Vagina (tissue), 2 donors: ENCODE results near the gene CERK. TPM values are rescaled to one million over a fixed set of nuclear protein-coding genes. Genes with fewer than 3 reads are reported as not detected.

Experiments used
- DNase-seq, 2 donors: peaks; one replicate each; pipeline ENCODE4 v3.0.0-alpha.2; 2017; ENCODE audit errors: extremely low spot score in 2 of 2
- H3K27ac ChIP-seq: fragments of 200-600 bp; sonication (generic); one replicate; pipeline ENCODE4 v1.5.1; 2019
- H3K27me3 ChIP-seq: fragments of 200-600 bp; sonication (generic); one replicate; pipeline ENCODE4 v1.5.1; 2019
- H3K36me3 ChIP-seq, 2 donors: fragments of 200-600 bp; sonication (generic); one replicate each; pipeline ENCODE4 v1.5.1; 2017 to 2019
- H3K4me1 ChIP-seq: fragments of 200-600 bp; sonication (generic); one replicate; pipeline ENCODE4 v1.5.1; 2019
- H3K4me3 ChIP-seq, 2 donors: fragments of 200-600 bp; sonication (generic); 1 replicate in 1 of 2; 2 replicates in 1 of 2; pipeline ENCODE4 v1.5.1; 2016 to 2019
- H3K9me3 ChIP-seq: fragments of 200-600 bp; sonication (generic); one replicate; pipeline ENCODE4 v1.5.1; 2019
- CTCF ChIP-seq, 3 experiments: fragments of 450-650 bp in 2 of 3; fragments of 200-600 bp in 1 of 3; sonication (generic) in 1 of 3; IDR thresholded peaks; one replicate each; pipeline ENCODE4 v1.5.1; 2017 to 2019; ENCODE audit warnings: antibody characterized with exemption in 3 of 3, mild to moderate bottlenecking in 2 of 3, moderate library complexity in 2 of 3
- POLR2A ChIP-seq, 2 donors: fragments of 450-650 bp; IDR thresholded peaks; one replicate each; pipeline ENCODE4 v1.6.1; 2017; ENCODE audit warnings: antibody characterized with exemption in 2 of 2, mild to moderate bottlenecking in 2 of 2, moderate library complexity in 2 of 2
- POLR2AphosphoS5 ChIP-seq, 2 donors: sonication (generic); formaldehyde crosslinking; IDR thresholded peaks; one replicate each; pipeline ENCODE4 v1.9.0; 2017; ENCODE audit warnings: antibody characterized with exemption in 2 of 2, mild to moderate bottlenecking in 2 of 2, low read depth in 1 of 2; ENCODE audit not compliant: insufficient read depth in 1 of 2
- intact Hi-C: fragments of 100-400 bp; cut with DNase I; formaldehyde crosslinking; loops from one replicate; pipeline ENCODE4 v1.15.1; 2023
- total RNA-seq: library from RNA; depleted of rRNA; stranded (reverse); fragments of >200 nt; gene quantifications from one replicate; pipeline ENCODE4 v1.2.3, GENCODE V29; 2016

Gene CERK
- total RNA-seq, 1 donor from 2014 or later, result 37.3 TPM

GRCh38 chr22:46691571-46691970, 46.5 kb downstream of the CERK start:
- H3K4me3 ChIP-seq, result no peak overlapping the region
- DNase-seq, result no peak
- TF ChIP-seq POLR2AphosphoS5 (IDR thresholded peaks at IDR 0.05; ENCODE audit: insufficient read depth in 1 of 2, low read depth in 1 of 2) (no peak), POLR2A (IDR thresholded peaks at IDR 0.05) (no peak), CTCF (IDR thresholded peaks at IDR 0.05) (no peak)
- H3K27me3 ChIP-seq, result no peaks in the 10 kb centered on the region
- no peak overlapping the region for H3K27ac ChIP-seq
- H3K9me3 ChIP-seq, result no peaks in the 10 kb centered on the region
- intact Hi-C loops, result no loop called here
- H3K36me3 ChIP-seq, result peaks cover 0 to 62% of the 10 kb centered on the region in 2 donors
- H3K4me1 ChIP-seq, result no peaks in the 10 kb centered on the region

- intact Hi-C loops, result no loop called here
- no peaks in the 10 kb centered on the region for H3K9me3 ChIP-seq
- no peaks in the 10 kb centered on the region for H3K27me3 ChIP-seq
- no peaks in the 10 kb centered on the region for H3K4me1 ChIP-seq
- H3K27ac ChIP-seq, result no peak overlapping the region
- H3K36me3 ChIP-seq, result peaks cover 0 to 59% of the 10 kb centered on the region in 2 donors
- TF ChIP-seq POLR2A (IDR thresholded peaks at IDR 0.05) (no peak), POLR2AphosphoS5 (IDR thresholded peaks at IDR 0.05; ENCODE audit: insufficient read depth in 1 of 2, low read depth in 1 of 2) (no peak), CTCF (IDR thresholded peaks at IDR 0.05) (no peak)
- no peak for DNase-seq
- H3K4me3 ChIP-seq, result no peak overlapping the region
Measured at GRCh38 chr22:46690146-46690545, 47.9 kb downstream of the CERK start.

GRCh38 chr22:46688949-46689348, 49.1 kb downstream of the CERK start:
- no peaks in the 10 kb centered on the region for H3K9me3 ChIP-seq
- peaks cover 0 to 47% of the 10 kb centered on the region in 2 donors for H3K36me3 ChIP-seq
- H3K27ac ChIP-seq, result no peak overlapping the region
- no peak for DNase-seq
- H3K27me3 ChIP-seq, result no peaks in the 10 kb centered on the region
- intact Hi-C loops, result no loop called here
- TF ChIP-seq POLR2AphosphoS5 (IDR thresholded peaks at IDR 0.05; ENCODE audit: insufficient read depth in 1 of 2, low read depth in 1 of 2) (no peak), POLR2A (IDR thresholded peaks at IDR 0.05) (no peak), CTCF (IDR thresholded peaks at IDR 0.05) (no peak)
- no peak overlapping the region for H3K4me3 ChIP-seq
- no peaks in the 10 kb centered on the region for H3K4me1 ChIP-seq

GRCh38 chr22:46687460-46687859, 50.6 kb downstream of the CERK start:
- no peaks in the 10 kb centered on the region for H3K9me3 ChIP-seq
- DNase-seq, result no peak
- no peaks in the 10 kb centered on the region for H3K4me1 ChIP-seq
- intact Hi-C loops, result no loop called here
- H3K36me3 ChIP-seq, result peaks cover 0 to 46% of the 10 kb centered on the region in 2 donors
- TF ChIP-seq POLR2A (IDR thresholded peaks at IDR 0.05), result no peak
- TF ChIP-seq CTCF (IDR thresholded peaks at IDR 0.05), result no peak
- TF ChIP-seq POLR2AphosphoS5 (IDR thresholded peaks at IDR 0.05; ENCODE audit: insufficient read depth in 1 of 2, low read depth in 1 of 2), result no peak
- H3K4me3 ChIP-seq, result no peak overlapping the region
- H3K27me3 ChIP-seq, result no peaks in the 10 kb centered on the region
- no peak overlapping the region for H3K27ac ChIP-seq

- TF ChIP-seq POLR2AphosphoS5 (IDR thresholded peaks at IDR 0.05; ENCODE audit: insufficient read depth in 1 of 2, low read depth in 1 of 2) (no peak), POLR2A (IDR thresholded peaks at IDR 0.05) (no peak), CTCF (IDR thresholded peaks at IDR 0.05) (no peak)
- H3K4me3 ChIP-seq, result no peak overlapping the region
- intact Hi-C loops, result no loop called here
- H3K27me3 ChIP-seq, result no peaks in the 10 kb centered on the region
- H3K27ac ChIP-seq, result no peak overlapping the region
- peaks cover 0 to 46% of the 10 kb centered on the region in 2 donors for H3K36me3 ChIP-seq
- no peaks in the 10 kb centered on the region for H3K9me3 ChIP-seq
- H3K4me1 ChIP-seq, result no peaks in the 10 kb centered on the region
- no peak for DNase-seq
Measured at GRCh38 chr22:46687048-46687444, 51.0 kb downstream of the CERK start.
